CD4-positive, alpha-beta T cell treated with Interferon gamma for 1 hour (primary cell): ENCODE measurements around the gene STC2.
"Not testable (repeated sequence)": the region's sequence is repeated elsewhere in the genome, so short reads cannot be mapped to it uniquely, and the experiment has no call there.

Source experiments
- DNase-seq: peaks from one replicate; pipeline ENCODE4 v3.0.0-alpha.2; 2020

STC2 gene

GRCh38 chr5:173327948-173328843, at the start of gene STC2:
STC2 (minus strand) TSS chr5:173328414; CDS start chr5:173328193, 221 bp downstream.
- no peak for DNase-seq

GRCh38 chr5:173371400-173371799, 43.2 kb upstream of the STC2 start:
- DNase-seq: no peak

GRCh38 chr5:173363406-173363805, 35.2 kb upstream of the STC2 start:
- not testable (repeated sequence) for DNase-seq

GRCh38 chr5:173355561-173355960, 27.3 kb upstream of the STC2 start:
- DNase-seq: no peak

- no peak for DNase-seq
Measured at GRCh38 chr5:173354645-173355044, 26.4 kb upstream of the STC2 start.

- no peak for DNase-seq
Measured at GRCh38 chr5:173352366-173353349, 24.4 kb upstream of the STC2 start.

GRCh38 chr5:173342813-173343755, 14.9 kb upstream of the STC2 start:
- DNase-seq: no peak

- no peak for DNase-seq
Measured at GRCh38 chr5:173341961-173342430, 13.8 kb upstream of the STC2 start.

GRCh38 chr5:173340984-173341383, 12.8 kb upstream of the STC2 start:
- no peak for DNase-seq

GRCh38 chr5:173340451-173340850, 12.2 kb upstream of the STC2 start:
- no peak for DNase-seq

GRCh38 chr5:173339286-173339685, 11.1 kb upstream of the STC2 start:
- no peak for DNase-seq

GRCh38 chr5:173338380-173339015, 10.3 kb upstream of the STC2 start:
- no peak for DNase-seq

- no peak for DNase-seq
Measured at GRCh38 chr5:173334808-173335207, 6.6 kb upstream of the STC2 start.

- no peak for DNase-seq
Measured at GRCh38 chr5:173333925-173334661, 5.9 kb upstream of the STC2 start.

GRCh38 chr5:173331956-173332479, 3.8 kb upstream of the STC2 start:
- DNase-seq: peak; percentile 54

- DNase-seq: no peak
Measured at GRCh38 chr5:173331287-173331686, 3.1 kb upstream of the STC2 start.

- DNase-seq: no peak
Measured at GRCh38 chr5:173330338-173331206, 2.4 kb upstream of the STC2 start.

- DNase-seq: no peak
Measured at GRCh38 chr5:173329491-173330337, 1.5 kb upstream of the STC2 start.
